ENCODE results near the gene SPRY1.

SPRY1 gene

GRCh38 chr4:123409334-123409733 is 12.7 kb downstream of the SPRY1 start:
- no peak for DNase-seq (ENCODE audit: low spot score)

- no peak for DNase-seq (ENCODE audit: low spot score)
Measured at GRCh38 chr4:123411514-123411913, 14.9 kb downstream of the SPRY1 start.

GRCh38 chr4:123412091-123412505 is 15.5 kb downstream of the SPRY1 start:
- no peak for DNase-seq (ENCODE audit: low spot score)

- DNase-seq (ENCODE audit: low spot score): peak; percentile 25
Measured at GRCh38 chr4:123412700-123413512, 16.3 kb downstream of the SPRY1 start.

- DNase-seq (ENCODE audit: low spot score): no peak
Measured at GRCh38 chr4:123415576-123415975, 19.0 kb downstream of the SPRY1 start.

GRCh38 chr4:123415977-123416376 is 19.4 kb downstream of the SPRY1 start:
- DNase-seq (ENCODE audit: low spot score): peak; percentile 52

GRCh38 chr4:123417813-123418212 is 21.2 kb downstream of the SPRY1 start:
- DNase-seq (ENCODE audit: low spot score): no peak

GRCh38 chr4:123418351-123418931 is 21.8 kb downstream of the SPRY1 start:
- DNase-seq (ENCODE audit: low spot score): peak; percentile 90

- DNase-seq (ENCODE audit: low spot score): no peak
Measured at GRCh38 chr4:123419885-123420755, 23.5 kb downstream of the SPRY1 start.

- no peak for DNase-seq (ENCODE audit: low spot score)
Measured at GRCh38 chr4:123421227-123421936, 24.8 kb downstream of the SPRY1 start.

- no peak for DNase-seq (ENCODE audit: low spot score)
Measured at GRCh38 chr4:123421937-123422781, 25.6 kb downstream of the SPRY1 start.

GRCh38 chr4:123423819-123424218 is 27.2 kb downstream of the SPRY1 start:
- DNase-seq (ENCODE audit: low spot score): no peak

GRCh38 chr4:123427951-123428350 is 31.4 kb downstream of the SPRY1 start:
- DNase-seq (ENCODE audit: low spot score): no peak

GRCh38 chr4:123430031-123430430 is 33.4 kb downstream of the SPRY1 start:
- DNase-seq (ENCODE audit: low spot score): no peak

GRCh38 chr4:123430501-123430900 is 33.9 kb downstream of the SPRY1 start:
- no peak for DNase-seq (ENCODE audit: low spot score)

GRCh38 chr4:123433573-123433972 is 37.0 kb downstream of the SPRY1 start:
- no peak for DNase-seq (ENCODE audit: low spot score)

GRCh38 chr4:123433976-123434375 is 37.4 kb downstream of the SPRY1 start:
- DNase-seq (ENCODE audit: low spot score): no peak

GRCh38 chr4:123435246-123436113 is 38.9 kb downstream of the SPRY1 start:
- DNase-seq (ENCODE audit: low spot score): no peak

GRCh38 chr4:123438031-123438430 is 41.4 kb downstream of the SPRY1 start:
- DNase-seq (ENCODE audit: low spot score): no peak
